OCI-LY7 (cell line): ENCODE results near the gene MYO1F. TPM values are rescaled to one million over a fixed set of nuclear protein-coding genes. Genes with fewer than 3 reads are reported as not detected.
"Not testable (repeated sequence)": the region's sequence is repeated elsewhere in the genome, so short reads cannot be mapped to it uniquely, and the experiment has no call there.

Source experiments
- BruUV-seq: library from RNA; stranded (reverse); fragments of 400-500 nt; replicated peaks from 2 replicates; lab custom pipeline; 2021; lab: Mats Ljungman, UMichigan
- CTCF ChIA-PET: fragments of 300-600 bp; sonication (Branson Sonifier 250); formaldehyde crosslinking; loops from one replicate; lab custom pipeline; 2022; ENCODE audit warnings: antibody characterized with exemption; ENCODE audit not compliant: unreplicated experiment; lab: Charles Lee
- POLR2A ChIA-PET: fragments of 300-600 bp; sonication (Branson Sonifier 250); formaldehyde crosslinking; loops from one replicate; lab custom pipeline; 2022; ENCODE audit warnings: antibody characterized with exemption; lab: Charles Lee
- DNase-seq: peaks from one replicate; pipeline ENCODE4 v3.0.0-alpha.2; 2015; ENCODE audit warnings: low spot score
- H2AFZ ChIP-seq: fragments of 200-600 bp; sonication (generic), shearing (Covaris generic); 2 replicates; pipeline ENCODE4 v1.6.1; 2014; ENCODE audit warnings: mild to moderate bottlenecking, antibody characterized with exemption, low read length, moderate library complexity
- H3K27ac ChIP-seq: fragments of 200-600 bp; sonication (generic); 2 replicates; pipeline ENCODE4 v1.5.1; 2014; ENCODE audit warnings: mixed run types, low read depth, mild to moderate bottlenecking, moderate library complexity, low read length, inconsistent platforms; ENCODE audit not compliant: poor library complexity, severe bottlenecking
- H3K36me3 ChIP-seq: fragments of 200-600 bp; sonication (generic); 2 replicates; pipeline ENCODE4 v1.6.1; 2014; ENCODE audit warnings: mild to moderate bottlenecking, antibody characterized with exemption, low read length, moderate library complexity, mixed read lengths; ENCODE audit not compliant: insufficient read depth
- H3K4me1 ChIP-seq: fragments of 200-600 bp; sonication (generic); 2 replicates; pipeline ENCODE4 v1.5.1; 2014; ENCODE audit warnings: mild to moderate bottlenecking, low read length; ENCODE audit not compliant: insufficient read depth, poor library complexity, severe bottlenecking
- H3K4me2 ChIP-seq: fragments of 200-600 bp; sonication (generic); 2 replicates; pipeline ENCODE4 v1.6.1; 2014; ENCODE audit warnings: mild to moderate bottlenecking, low read length
- H3K4me3 ChIP-seq: fragments of 200-600 bp; sonication (generic); 2 replicates; pipeline ENCODE4 v1.5.1; 2014; ENCODE audit warnings: mild to moderate bottlenecking, low read depth, low read length; ENCODE audit not compliant: poor library complexity, severe bottlenecking
- H3K79me2 ChIP-seq: fragments of 200-600 bp; sonication (generic); 2 replicates; pipeline ENCODE4 v1.6.1; 2016; ENCODE audit warnings: low read depth, mild to moderate bottlenecking, low read length, moderate library complexity, mixed read lengths; ENCODE audit not compliant: insufficient read depth
- H3K9me2 ChIP-seq: fragments of 200-600 bp; sonication (generic); 2 replicates; pipeline ENCODE4 v1.6.1; 2016; ENCODE audit warnings: mild to moderate bottlenecking, low read length, mixed read lengths; ENCODE audit not compliant: insufficient read depth
- H3K9me3 ChIP-seq: fragments of 200-600 bp; sonication (generic); 2 replicates; pipeline ENCODE4 v1.6.1; 2014; ENCODE audit warnings: mild to moderate bottlenecking, mixed run types, low read length, mixed read lengths
- H4K20me1 ChIP-seq: fragments of 200-600 bp; sonication (generic); 2 replicates; pipeline ENCODE4 v1.6.1; 2014; ENCODE audit warnings: mild to moderate bottlenecking, antibody characterized with exemption, low read length, moderate library complexity, mixed read lengths; ENCODE audit not compliant: insufficient read depth
- EZH2phosphoT487 ChIP-seq: fragments of 200-600 bp; sonication (generic); IDR thresholded peaks from 2 replicates; pipeline ENCODE4 v1.6.1; 2018; ENCODE audit warnings: low read depth, borderline replicate concordance, mild to moderate bottlenecking, mixed run types, antibody characterized with exemption, low read length, moderate library complexity, mixed read lengths
- intact Hi-C: fragments of 100-400 bp; cut with micrococcal nuclease; formaldehyde crosslinking; loops from one replicate; pipeline ENCODE4 v1.10.0; 2022; ENCODE audit not compliant: unreplicated experiment
- total RNA-seq, 2 experiments: library from RNA; depleted of rRNA in 1 of 2; stranded (reverse); fragments of >200 nt in 1 of 2; shearing (Covaris generic) in 1 of 2; gene quantifications; 2 replicates each; pipeline ENCODE4 v1.2.3, GENCODE V29; 2014 to 2022
- TF ChIP-seq, protein P1 (sequence below): fragments of 200-600 bp; sonication (generic); conservative IDR thresholded peaks from 2 replicates; pipeline ENCODE4 v1.5.1; 2014; ENCODE audit warnings: mild to moderate bottlenecking, antibody characterized with exemption, low read length, moderate library complexity, mixed read lengths

The MYO1F gene
- total RNA-seq, 2 experiments from 2014 or later, result 8.8 to 18.4 TPM

DNA sequence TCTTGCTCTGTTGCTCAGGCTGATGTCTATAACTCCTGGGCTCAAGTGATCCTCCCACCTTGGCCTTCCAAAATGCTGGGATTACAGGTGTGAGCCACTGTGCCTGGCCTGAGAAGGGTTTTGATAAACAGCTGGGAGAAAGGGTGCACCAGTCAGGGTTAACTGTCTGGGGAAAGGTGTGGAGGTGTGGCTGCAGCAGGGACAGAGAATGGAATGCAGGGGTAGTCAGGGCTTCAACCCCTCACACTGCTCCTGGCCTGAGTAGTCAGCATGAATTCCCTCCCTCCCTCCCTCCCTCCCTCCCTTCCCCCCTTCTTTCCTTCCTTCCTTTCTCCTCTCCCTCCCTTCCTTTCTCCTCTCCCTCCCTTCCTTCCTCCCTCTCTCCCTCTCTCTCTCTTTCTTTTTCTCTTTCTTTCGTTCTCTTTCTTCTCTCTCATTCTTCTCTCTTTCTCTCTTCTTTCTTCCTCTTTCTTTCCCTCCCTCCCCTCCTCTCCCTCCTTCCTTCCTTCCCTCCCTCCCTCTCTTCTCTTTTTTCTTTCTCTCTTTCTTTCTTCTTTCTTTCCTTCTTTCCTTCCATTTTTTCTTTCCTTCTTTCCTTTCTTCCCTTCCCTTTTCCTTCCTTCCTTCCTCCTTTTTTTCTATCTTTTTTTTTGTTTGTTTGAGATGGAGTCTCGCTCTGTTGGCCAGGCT lies 16.0 kb downstream of the MYO1F start:
- intact Hi-C loops, result no loop called here
- no peak overlapping the region for H2AFZ ChIP-seq
- no peak overlapping the region for H3K27ac ChIP-seq
- ChIA-PET CTCF (no interaction called here), POLR2A (no interaction called here)
- H3K4me2 ChIP-seq, result no peak overlapping the region
- no peak for TF ChIP-seq EZH2phosphoT487
- TF ChIP-seq, protein P1, sequence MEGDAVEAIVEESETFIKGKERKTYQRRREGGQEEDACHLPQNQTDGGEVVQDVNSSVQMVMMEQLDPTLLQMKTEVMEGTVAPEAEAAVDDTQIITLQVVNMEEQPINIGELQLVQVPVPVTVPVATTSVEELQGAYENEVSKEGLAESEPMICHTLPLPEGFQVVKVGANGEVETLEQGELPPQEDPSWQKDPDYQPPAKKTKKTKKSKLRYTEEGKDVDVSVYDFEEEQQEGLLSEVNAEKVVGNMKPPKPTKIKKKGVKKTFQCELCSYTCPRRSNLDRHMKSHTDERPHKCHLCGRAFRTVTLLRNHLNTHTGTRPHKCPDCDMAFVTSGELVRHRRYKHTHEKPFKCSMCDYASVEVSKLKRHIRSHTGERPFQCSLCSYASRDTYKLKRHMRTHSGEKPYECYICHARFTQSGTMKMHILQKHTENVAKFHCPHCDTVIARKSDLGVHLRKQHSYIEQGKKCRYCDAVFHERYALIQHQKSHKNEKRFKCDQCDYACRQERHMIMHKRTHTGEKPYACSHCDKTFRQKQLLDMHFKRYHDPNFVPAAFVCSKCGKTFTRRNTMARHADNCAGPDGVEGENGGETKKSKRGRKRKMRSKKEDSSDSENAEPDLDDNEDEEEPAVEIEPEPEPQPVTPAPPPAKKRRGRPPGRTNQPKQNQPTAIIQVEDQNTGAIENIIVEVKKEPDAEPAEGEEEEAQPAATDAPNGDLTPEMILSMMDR, result no peak
- no peaks in the 10 kb centered on the region for H3K9me2 ChIP-seq
- DNase-seq, result no peak
- H4K20me1 ChIP-seq, result no peaks in the 10 kb centered on the region
- no peaks in the 10 kb centered on the region for H3K9me3 ChIP-seq
- BruUV-seq, result no TSS peak
- H3K4me1 ChIP-seq, result no peaks in the 10 kb centered on the region
- no peaks in the 10 kb centered on the region for H3K36me3 ChIP-seq
- H3K79me2 ChIP-seq, result no peaks in the 10 kb centered on the region
- no peak overlapping the region for H3K4me3 ChIP-seq

DNA sequence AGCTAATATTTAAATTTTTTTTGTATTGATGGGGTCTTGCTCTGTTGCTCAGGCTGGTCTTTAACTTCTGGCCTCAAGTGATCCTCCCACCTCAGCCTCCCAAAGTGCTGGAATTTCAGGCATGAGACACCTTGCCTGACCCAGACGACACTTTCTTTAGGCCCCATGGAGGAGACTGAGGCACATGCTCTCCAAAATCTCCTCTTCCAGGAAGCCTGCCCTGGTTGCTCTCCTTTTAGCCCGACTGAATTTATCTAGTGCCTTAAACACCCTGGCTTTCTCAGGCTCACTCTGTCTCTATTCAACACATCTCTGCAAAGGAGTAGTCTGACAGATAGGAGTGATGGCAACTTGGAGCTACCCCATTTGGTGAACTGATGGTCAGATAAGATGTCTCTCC lies 18.9 kb downstream of the MYO1F start:
- intact Hi-C loops, result no loop called here
- H3K36me3 ChIP-seq, result no peaks in the 10 kb centered on the region
- H3K4me2 ChIP-seq, result no peak overlapping the region
- BruUV-seq, result no TSS peak
- H3K9me3 ChIP-seq, result no peaks in the 10 kb centered on the region
- no peaks in the 10 kb centered on the region for H3K9me2 ChIP-seq
- POLR2A ChIA-PET, result interaction anchor here (0.6 kb wide), 1 partner anchor 9 kb away, joined by 5 read pairs; no protein-coding TSS in a partner anchor
- H2AFZ ChIP-seq, result no peak overlapping the region
- no peak for DNase-seq
- no peak overlapping the region for H3K4me3 ChIP-seq
- H3K27ac ChIP-seq, result no peak overlapping the region
- H3K79me2 ChIP-seq, result no peaks in the 10 kb centered on the region
- no peak for TF ChIP-seq EZH2phosphoT487
- TF ChIP-seq, protein P1, result no peak
- no peaks in the 10 kb centered on the region for H3K4me1 ChIP-seq
- no peaks in the 10 kb centered on the region for H4K20me1 ChIP-seq
- CTCF ChIA-PET, result no interaction called here

DNA sequence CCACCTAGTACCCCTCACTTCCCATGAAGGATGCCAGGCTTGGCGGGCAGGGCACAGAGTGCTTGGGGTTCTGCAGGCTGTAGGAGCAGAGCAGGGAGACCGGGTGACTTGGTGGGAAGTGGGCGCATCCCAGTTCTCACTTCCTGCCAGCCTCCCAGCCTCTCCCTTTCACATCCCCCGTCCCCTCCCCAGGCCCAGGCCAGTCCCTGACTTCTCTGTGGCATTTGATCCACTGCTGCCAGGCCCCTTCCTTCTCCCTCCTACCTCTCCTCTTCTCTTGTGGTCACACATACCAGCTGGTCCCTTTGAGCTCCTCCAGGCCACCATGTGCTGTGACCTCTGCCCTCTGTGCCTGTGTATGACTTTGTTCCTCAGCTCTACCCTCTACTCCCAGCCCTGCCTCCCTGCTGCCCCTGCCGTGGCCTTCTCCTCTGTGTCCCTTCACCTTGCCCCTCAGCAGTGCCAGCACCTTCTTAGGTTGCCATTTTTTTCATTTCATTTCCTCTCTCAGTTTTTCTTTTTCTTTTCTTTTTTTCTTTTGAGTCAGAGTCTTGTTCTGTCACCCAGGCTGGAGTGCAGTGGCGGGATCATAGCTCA lies 19.5 kb downstream of the MYO1F start:
- no peak overlapping the region for H3K4me3 ChIP-seq
- no peaks in the 10 kb centered on the region for H3K9me3 ChIP-seq
- DNase-seq, result no peak
- no peaks in the 10 kb centered on the region for H4K20me1 ChIP-seq
- intact Hi-C loops, result no loop called here
- H3K4me2 ChIP-seq, result no peak overlapping the region
- H3K27ac ChIP-seq, result no peak overlapping the region
- no TSS peak for BruUV-seq
- POLR2A ChIA-PET, result interaction anchor here (0.5 to 0.6 kb wide), 2 partner anchors 9 to 815 kb away, joined by 3 to 5 read pairs; no protein-coding TSS in a partner anchor
- TF ChIP-seq, protein P1, result no peak
- no peak overlapping the region for H2AFZ ChIP-seq
- no peaks in the 10 kb centered on the region for H3K4me1 ChIP-seq
- H3K36me3 ChIP-seq, result no peaks in the 10 kb centered on the region
- CTCF ChIA-PET, result no interaction called here
- H3K9me2 ChIP-seq, result no peaks in the 10 kb centered on the region
- no peaks in the 10 kb centered on the region for H3K79me2 ChIP-seq

GRCh38 chr19:8553729-8554128 lies 23.5 kb downstream of the MYO1F start:
- POLR2A ChIA-PET, DNase-seq, H3K4me3 ChIP-seq, H3K27ac ChIP-seq, H3K79me2 ChIP-seq, CTCF ChIA-PET, H3K9me3 ChIP-seq, H3K4me1 ChIP-seq, H3K9me2 ChIP-seq, H4K20me1 ChIP-seq, BruUV-seq, H3K4me2 ChIP-seq, H2AFZ ChIP-seq, intact Hi-C loops, H3K36me3 ChIP-seq: not testable (repeated sequence)
